WTC11 (cell line): ENCODE measurements around the gene MAP3K14. TPM values are rescaled to one million over a fixed set of nuclear protein-coding genes. Genes with fewer than 3 reads are reported as not detected.

Experiments used
- ATAC-seq: fragments of 200-7000 bp; cut with Tn5 transposase; 2 replicates; pipeline ENCODE4 v1.10.0; 2021; ENCODE audit warnings: mild to moderate bottlenecking, moderate library complexity
- CTCF ChIA-PET: fragments of 300-600 bp; sonication (Branson Sonifier 250); formaldehyde crosslinking; loops from one replicate; lab custom pipeline; 2021; ENCODE audit warnings: antibody characterized with exemption; lab: Charles Lee
- POLR2A ChIA-PET: fragments of 350-600 bp; sonication (Branson Sonifier 250); formaldehyde crosslinking; loops from one replicate; lab custom pipeline; 2021; ENCODE audit warnings: antibody characterized with exemption; lab: Charles Lee
- DNase-seq: peaks from one replicate; pipeline ENCODE4 v3.0.0; 2021; ENCODE audit warnings: low spot score
- H3K27ac Mint-ChIP-seq: 2 replicates; pipeline ENCODE4 v1.8.0; 2021; ENCODE audit warnings: mixed read lengths
- H3K27me3 Mint-ChIP-seq: 2 replicates; pipeline ENCODE4 v1.8.0; 2021; ENCODE audit warnings: low read depth, mild to moderate bottlenecking, moderate library complexity, mixed read lengths
- H3K36me3 Mint-ChIP-seq: 2 replicates; pipeline ENCODE4 v1.8.0; 2021; ENCODE audit warnings: mixed read lengths
- H3K4me1 Mint-ChIP-seq: 2 replicates; pipeline ENCODE4 v1.8.0; 2022; ENCODE audit warnings: mixed read lengths
- H3K4me3 Mint-ChIP-seq: 2 replicates; pipeline ENCODE4 v1.8.0; 2021; ENCODE audit warnings: mild to moderate bottlenecking, moderate library complexity, mixed read lengths
- H3K9me3 Mint-ChIP-seq: 2 replicates; pipeline ENCODE4 v1.8.0; 2021; ENCODE audit warnings: mixed read lengths
- ATF1 ChIP-seq: sonication (generic); formaldehyde crosslinking; IDR thresholded peaks from 2 replicates; pipeline ENCODE4 v1.8.1; 2023; ENCODE audit warnings: mild to moderate bottlenecking, moderate library complexity, missing genetic modification reagents
- FOXK1 ChIP-seq: sonication (generic); formaldehyde crosslinking; IDR thresholded peaks from 2 replicates; pipeline ENCODE4 v1.8.0; 2022; ENCODE audit warnings: mild to moderate bottlenecking, moderate library complexity, missing genetic modification reagents
- GTF2I ChIP-seq: fragments of 250-450 bp; sonication (Bioruptor Pico); conservative IDR thresholded peaks from 2 replicates; pipeline ENCODE4 v1.4.0; 2021; ENCODE audit warnings: mild to moderate bottlenecking
- KAT7 ChIP-seq: sonication (generic); formaldehyde crosslinking; IDR thresholded peaks from 2 replicates; pipeline ENCODE4 v1.8.1; 2023; ENCODE audit warnings: missing genetic modification reagents, mild to moderate bottlenecking, borderline replicate concordance
- MXD4 ChIP-seq: fragments of 250-450 bp; sonication (Bioruptor Pico); IDR thresholded peaks from 2 replicates; pipeline ENCODE4 v1.8.0; 2021; ENCODE audit warnings: mild to moderate bottlenecking, moderate library complexity, borderline replicate concordance
- NR3C1 ChIP-seq: sonication (generic); formaldehyde crosslinking; conservative IDR thresholded peaks from 2 replicates; pipeline ENCODE4 v1.8.1; 2023; ENCODE audit warnings: low read depth, mild to moderate bottlenecking, missing genetic modification reagents
- PRDM15 ChIP-seq: sonication (generic); formaldehyde crosslinking; IDR thresholded peaks from 2 replicates; pipeline ENCODE4 v1.8.0; 2022; ENCODE audit warnings: missing genetic modification reagents
- RELA ChIP-seq: sonication (generic); formaldehyde crosslinking; IDR thresholded peaks from 2 replicates; pipeline ENCODE4 v1.8.1; 2022; ENCODE audit warnings: missing genetic modification reagents, mild to moderate bottlenecking, borderline replicate concordance
- STAT6 ChIP-seq: sonication (generic); formaldehyde crosslinking; conservative IDR thresholded peaks from 2 replicates; pipeline ENCODE4 v1.8.1; 2023; ENCODE audit warnings: mild to moderate bottlenecking, low read depth, missing genetic modification reagents, moderate library complexity
- USF1 ChIP-seq: sonication (generic); formaldehyde crosslinking; IDR thresholded peaks from 2 replicates; pipeline ENCODE4 v1.8.0; 2022; ENCODE audit warnings: mild to moderate bottlenecking, missing genetic modification reagents
- USF2 ChIP-seq: sonication (generic); formaldehyde crosslinking; IDR thresholded peaks from 2 replicates; pipeline ENCODE4 v1.8.1; 2023; ENCODE audit warnings: mild to moderate bottlenecking, missing genetic modification reagents, moderate library complexity
- ZBTB43 ChIP-seq: sonication (generic); formaldehyde crosslinking; IDR thresholded peaks from 2 replicates; pipeline ENCODE4 v1.8.1; 2023; ENCODE audit warnings: mild to moderate bottlenecking, missing genetic modification reagents
- ZNF219 ChIP-seq: sonication (generic); formaldehyde crosslinking; IDR thresholded peaks from 2 replicates; pipeline ENCODE4 v1.8.0; 2023; ENCODE audit warnings: missing genetic modification reagents, mild to moderate bottlenecking, borderline replicate concordance
- ZNF317 ChIP-seq: sonication (generic); formaldehyde crosslinking; IDR thresholded peaks from 2 replicates; pipeline ENCODE4 v1.8.1; 2023; ENCODE audit warnings: low read depth, mild to moderate bottlenecking, moderate library complexity, missing genetic modification reagents, borderline replicate concordance
- ZNF425 ChIP-seq: fragments of 250-450 bp; sonication (Bioruptor Pico); conservative IDR thresholded peaks from 2 replicates; pipeline ENCODE4 v1.9.0; 2021; ENCODE audit warnings: mild to moderate bottlenecking
- total RNA-seq: library from RNA; stranded (reverse); gene quantifications from 3 replicates; pipeline ENCODE4 v1.2.3, GENCODE V29; 2021

The MAP3K14 gene
- total RNA-seq, 1 experiment from 2014 or later = 4.0 TPM

GRCh38 chr17:45226576-45226975 is 90.2 kb downstream of the MAP3K14 start:
- H3K9me3 Mint-ChIP-seq = no peaks in the 10 kb centered on the region
- POLR2A ChIA-PET = no interaction called here
- no peak overlapping the region for H3K27ac Mint-ChIP-seq
- TF ChIP-seq ZNF219 (CRISPR knock-in tag) (no peak), KAT7 (CRISPR knock-in tag) (no peak), STAT6 (CRISPR knock-in tag) (no peak), ATF1 (CRISPR knock-in tag) (no peak), USF1 (no peak), ZNF317 (CRISPR knock-in tag) (no peak), ZNF425 (CRISPR knock-in tag) (no peak), PRDM15 (CRISPR knock-in tag) (no peak), GTF2I (CRISPR knock-in tag) (no peak), NR3C1 (CRISPR knock-in tag) (no peak), RELA (CRISPR knock-in tag) (no peak), ZBTB43 (CRISPR knock-in tag) (no peak), USF2 (CRISPR knock-in tag) (no peak), FOXK1 (CRISPR knock-in tag) (no peak), MXD4 (CRISPR knock-in tag) (no peak)
- no peak for DNase-seq
- H3K4me3 Mint-ChIP-seq = no peak overlapping the region
- no peaks in the 10 kb centered on the region for H3K36me3 Mint-ChIP-seq
- CTCF ChIA-PET = interaction anchor here (1.1 to 4.8 kb wide), 5 partner anchors 10 to 91 kb away, joined by 4 to 27 read pairs (median 5); partner anchors contain the start of gene ACBD4
- peaks cover 35% of the 10 kb centered on the region for H3K27me3 Mint-ChIP-seq
- H3K4me1 Mint-ChIP-seq = peaks cover 24% of the 10 kb centered on the region
- ATAC-seq = no peak
